HG03139 (cell line): ENCODE data around the gene STATH.
"Not testable (repeated sequence)": the region's sequence is repeated elsewhere in the genome, so short reads cannot be mapped to it uniquely, and the experiment has no call there.

Source experiments
- ATAC-seq: cut with Tn5 transposase; IDR thresholded peaks from one replicate; pipeline ENCODE4 v1.9.1; 2021; ENCODE audit not compliant: unreplicated experiment

STATH gene, protein sequence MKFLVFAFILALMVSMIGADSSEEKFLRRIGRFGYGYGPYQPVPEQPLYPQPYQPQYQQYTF

DNA sequence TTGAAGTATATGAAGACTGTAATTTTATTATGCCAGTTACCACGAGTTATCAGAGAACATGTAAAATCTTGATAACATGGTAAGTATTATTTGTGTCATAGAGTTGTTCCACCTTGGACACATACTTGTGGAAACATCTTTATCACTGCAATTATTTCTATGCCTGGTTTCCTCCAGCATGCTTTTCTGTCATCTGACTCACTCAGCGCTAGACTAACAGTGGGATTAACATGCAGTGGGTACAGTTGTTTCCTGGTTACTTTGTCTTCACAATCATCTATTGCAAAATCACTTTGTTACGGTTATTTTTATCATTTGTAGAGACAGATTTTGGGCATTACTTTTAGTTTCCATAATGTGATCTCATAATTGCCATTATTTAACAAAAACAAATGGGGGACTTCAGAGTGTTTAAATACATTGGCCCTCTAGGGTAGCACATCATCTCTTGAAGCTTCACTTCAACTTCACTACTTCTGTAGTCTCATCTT lies at the start of gene STATH:
Gene STATH (plus strand): TSS at position 441 of the 491 bp plus-strand sequence. CDS start 2,472 bp downstream, outside the sequence.
- no peak for ATAC-seq

DNA sequence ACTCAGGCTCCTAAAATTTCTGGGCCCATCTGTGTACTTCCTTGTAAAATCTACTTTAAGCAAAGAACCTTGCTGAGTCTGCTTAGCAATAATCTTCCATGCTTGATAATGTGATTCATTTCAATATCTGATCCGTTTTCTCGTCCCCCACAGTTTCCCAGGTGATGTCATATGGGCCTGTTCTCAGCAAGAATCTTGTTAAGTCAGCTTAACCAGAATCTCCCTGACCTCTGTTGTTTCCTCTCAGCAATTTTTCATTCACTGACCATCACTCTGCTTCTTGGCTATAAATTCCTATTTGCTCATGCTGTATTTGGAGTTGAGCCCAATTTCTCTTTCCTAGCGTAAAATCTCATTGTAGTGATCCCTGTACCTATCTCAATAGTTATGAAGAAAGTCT lies 44.2 kb upstream of the STATH start:
- ATAC-seq, result no peak

DNA sequence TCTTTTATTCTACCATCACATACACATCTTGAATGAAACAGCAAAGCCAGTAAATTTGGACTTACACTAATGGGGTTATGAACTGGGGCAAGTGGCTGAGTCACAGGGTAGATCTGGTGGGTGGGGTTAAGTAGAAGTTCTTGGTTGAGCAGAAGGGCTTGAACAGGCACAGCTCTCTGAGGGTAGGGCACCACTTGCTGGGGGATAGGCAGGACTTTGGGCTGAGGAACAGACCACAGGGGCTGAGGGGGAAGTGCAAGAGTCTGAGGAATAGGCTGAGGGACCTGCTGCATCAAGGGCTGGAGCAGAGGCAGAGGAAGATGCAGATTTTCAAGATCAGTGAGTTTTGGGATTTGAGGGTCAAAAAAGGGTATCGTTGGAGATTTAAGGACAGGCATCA lies 38.6 kb upstream of the STATH start:
- no peak for ATAC-seq

DNA sequence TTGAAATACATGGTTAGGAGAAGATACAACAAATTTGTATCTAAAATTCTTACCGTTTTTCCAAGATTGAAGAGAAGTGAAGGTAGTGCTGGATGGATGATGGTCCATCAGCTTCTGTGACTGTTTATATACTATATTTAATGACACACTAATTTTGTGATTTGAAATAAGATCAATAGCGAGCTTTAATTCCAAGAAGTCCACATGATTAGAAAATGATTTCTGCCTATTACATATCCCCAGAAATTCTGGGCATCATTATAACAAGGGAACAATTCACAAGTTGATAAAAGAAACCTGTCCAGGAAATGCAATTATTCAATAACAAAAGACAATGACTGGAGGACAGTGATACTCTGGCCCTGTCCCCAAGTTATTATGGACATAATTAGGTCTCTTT lies 30.1 kb upstream of the STATH start, which contains the start of gene CSN2:
Gene CSN2 (minus strand): TSS at position 101 of the 400 bp plus-strand sequence. CDS start 4,733 bp downstream, outside the sequence.
- no peak for ATAC-seq

DNA sequence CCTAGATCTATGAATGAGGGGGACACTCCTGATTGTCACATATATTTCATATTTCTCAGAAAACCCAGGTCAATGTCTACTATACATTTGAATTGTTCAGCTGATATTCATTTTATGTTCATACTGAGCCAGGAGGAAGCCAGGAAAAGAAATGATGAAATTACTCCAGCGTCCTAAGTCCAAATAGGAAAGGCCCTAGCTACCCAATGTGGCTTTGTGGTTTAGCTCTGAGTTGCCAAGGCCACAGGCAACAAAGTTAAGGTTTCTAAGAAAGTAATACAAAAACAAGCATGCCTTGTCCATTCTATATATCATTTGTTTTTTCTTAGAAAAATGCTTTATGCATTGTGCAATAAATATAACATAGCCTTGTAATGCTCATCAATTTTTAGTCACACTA lies 25.7 kb upstream of the STATH start:
- ATAC-seq, result no peak

DNA sequence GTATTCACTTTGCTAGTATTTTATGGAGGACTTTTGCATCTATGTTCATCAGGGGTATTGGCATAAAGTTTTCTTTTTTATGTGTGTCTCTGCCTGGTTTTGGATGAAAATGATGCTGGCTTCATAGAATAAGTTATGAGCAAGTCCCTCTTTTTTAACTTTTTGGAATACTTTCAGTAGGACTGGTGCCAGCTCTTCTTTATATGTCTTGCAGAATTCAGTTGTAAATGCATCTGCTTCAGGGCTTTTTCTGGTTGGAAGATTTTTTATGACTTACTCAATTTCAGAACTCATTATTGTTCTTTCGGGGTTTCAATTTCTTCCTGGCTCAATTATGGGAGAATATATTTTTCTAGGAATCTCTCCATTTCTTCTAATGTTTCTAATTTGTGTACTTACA lies 21.1 kb upstream of the STATH start:
- ATAC-seq, result no peak

DNA sequence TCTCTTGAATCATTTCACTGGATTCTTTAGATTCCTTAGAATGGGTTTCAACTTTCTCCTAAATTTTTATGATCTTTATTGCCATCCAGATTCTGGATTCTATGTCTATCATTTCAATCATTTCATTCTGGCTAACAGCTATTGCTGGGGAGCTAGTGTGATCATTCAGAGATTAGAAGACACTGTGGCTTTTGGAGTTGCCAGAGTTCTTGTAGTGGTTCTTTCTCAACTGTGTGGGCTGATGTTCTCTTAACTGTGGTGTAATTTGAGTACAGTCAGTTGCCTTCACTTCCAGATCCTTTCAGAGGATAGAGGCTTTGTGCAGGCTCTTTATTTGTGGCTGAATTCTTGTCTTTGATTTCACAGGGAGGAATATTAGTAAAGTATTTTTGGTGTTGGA lies 18.2 kb upstream of the STATH start:
- no peak for ATAC-seq

DNA sequence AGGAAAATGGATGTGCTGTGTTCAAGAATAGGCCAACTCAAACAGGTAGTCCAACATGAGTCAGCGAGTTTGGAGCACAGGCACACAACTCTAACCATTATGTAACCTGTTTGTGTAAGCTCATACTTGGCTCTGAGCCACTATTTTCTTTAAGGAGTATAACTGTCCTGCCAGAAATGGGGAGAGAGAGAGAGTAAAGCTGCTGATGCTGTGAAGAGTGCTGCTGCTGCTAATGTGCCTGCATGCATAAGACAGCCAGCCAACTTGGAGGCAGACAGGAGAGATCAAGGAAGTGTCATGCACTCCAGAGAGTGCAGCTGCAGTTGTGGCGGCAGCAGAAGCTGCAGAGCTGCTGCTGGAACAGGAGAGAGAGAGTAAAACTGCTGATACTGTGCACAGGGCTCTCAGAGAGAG lies 11.7 kb upstream of the STATH start:
- ATAC-seq, result no peak

DNA sequence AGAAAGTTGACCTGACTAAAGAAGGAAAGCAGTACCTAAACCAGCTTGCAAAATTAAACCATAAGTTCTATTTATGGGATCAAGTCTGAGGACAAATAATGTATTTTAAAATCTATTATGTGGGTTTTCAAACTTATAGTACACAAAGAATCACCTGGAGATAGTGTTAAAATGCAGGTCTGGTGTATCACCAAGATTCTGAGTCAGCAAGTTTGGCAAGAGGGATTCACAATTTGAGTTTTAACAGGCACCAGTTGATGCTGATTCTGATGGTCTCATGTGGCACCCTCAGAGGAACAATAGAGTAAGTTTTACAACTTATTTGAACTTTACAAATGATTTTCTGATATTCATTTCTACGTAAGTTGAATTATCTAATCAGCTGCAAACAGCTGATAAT lies 9.1 kb upstream of the STATH start:
- ATAC-seq, result no peak

DNA sequence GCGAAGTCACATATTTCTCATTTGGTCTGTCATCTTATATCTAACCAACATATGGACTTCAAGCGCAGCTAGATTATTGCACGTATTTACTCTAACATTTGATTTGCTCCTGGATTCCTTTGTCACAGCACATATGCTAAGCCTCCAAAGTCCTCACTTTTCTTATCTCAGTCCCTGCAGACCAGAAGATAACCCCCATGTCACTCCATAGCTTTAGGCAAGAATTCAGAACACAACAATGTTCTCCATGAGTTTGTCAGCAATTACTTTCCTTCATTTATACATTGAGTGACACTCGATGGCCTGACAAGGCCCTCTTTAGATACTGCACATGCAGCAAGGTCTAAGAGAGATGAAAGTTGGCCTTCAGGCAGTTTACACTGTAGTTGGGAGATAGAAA lies 4.8 kb upstream of the STATH start:
- no peak for ATAC-seq

DNA sequence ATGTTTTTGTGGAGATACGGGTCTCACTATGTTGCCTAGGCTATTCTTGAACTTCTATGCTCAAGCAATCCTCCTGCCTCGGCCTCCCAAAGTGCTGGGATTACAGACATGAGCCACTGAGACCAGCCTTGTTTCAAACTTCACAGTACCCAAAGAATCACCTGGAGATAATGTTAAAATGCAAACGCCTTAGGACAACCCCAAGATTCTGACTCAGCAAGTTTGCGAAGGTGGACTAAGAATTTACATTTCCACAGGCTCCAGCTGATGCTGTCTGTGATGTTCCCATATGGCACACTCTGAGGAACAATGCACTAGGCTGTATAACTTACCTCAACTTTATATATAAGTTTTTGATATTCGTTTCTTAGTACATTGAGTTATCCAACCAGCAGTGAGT lies 984 bp upstream of the STATH start:
- ATAC-seq, result no peak

DNA sequence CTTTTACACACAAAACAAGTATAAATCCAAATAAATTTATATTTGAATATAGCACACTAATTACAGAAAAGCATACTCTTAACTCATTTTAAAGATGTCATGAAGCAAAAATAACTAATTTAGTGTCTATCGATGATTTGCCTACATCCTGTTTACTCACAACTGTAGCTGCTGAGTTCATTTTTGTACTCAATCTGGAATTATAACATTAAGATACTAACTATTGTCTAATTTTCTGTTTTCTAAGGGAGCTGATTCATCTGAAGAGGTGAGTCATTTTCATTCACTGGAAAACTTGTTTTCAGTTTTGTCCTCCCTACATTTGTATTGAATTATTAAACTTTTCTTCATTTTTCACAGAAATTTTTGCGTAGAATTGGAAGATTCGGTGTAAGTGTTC lies 3.7 kb downstream of the STATH start:
- no peak for ATAC-seq

DNA sequence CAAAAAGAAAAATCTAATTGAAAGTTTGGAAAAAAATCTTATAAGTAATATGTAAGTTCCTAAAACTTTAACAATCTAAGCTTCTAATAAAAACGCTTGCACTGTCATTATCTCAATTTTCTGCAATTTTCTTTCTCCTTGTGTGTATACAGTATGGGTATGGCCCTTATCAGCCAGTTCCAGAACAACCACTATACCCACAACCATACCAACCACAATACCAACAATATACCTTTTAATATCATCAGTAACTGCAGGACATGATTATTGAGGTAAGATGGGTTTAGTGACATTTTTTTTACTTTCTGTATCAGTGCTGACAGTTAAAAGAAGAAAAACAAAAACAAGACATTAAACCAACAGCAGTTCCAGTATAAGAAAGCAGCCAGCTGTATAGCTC lies 4.9 kb downstream of the STATH start:
- no peak for ATAC-seq

DNA sequence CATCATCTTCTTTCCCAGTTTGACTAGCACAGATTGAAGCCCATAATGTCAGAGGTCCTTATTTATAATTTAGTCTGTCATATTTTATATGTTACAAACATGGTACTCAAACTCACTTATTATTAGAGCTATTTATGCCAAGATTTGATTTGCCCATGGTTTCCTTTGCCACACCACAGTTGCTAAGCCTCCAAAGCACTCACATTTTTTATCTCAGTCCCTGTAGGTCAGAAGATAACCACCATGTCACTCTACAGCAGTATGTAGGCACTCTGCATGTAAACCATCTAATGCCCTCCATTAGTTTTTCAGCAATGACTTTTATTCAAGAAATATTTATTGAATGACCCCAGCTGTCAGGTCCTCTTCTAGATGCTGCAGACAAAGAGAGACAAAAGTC lies 6.7 kb downstream of the STATH start:
- ATAC-seq, result no peak

DNA sequence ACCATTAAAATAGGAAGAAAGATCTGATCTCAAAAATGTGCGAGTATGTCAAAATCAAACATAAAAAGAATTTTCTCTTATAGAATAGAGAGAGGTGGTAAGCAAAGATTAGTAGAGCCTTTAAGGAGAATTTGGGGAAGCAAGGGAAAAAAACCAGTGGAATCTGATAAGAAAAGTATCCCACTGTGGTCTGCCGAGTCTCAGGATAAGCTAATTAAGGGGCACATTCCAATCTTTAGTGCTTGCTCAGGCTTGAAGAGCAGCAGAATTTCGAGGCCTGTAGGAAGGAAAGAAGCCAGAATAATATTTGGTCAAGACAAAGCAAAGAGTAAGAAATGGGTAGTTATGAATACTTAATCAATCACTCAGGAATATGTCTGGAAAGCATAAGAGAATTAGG lies 13.0 kb downstream of the STATH start:
- no peak for ATAC-seq

DNA sequence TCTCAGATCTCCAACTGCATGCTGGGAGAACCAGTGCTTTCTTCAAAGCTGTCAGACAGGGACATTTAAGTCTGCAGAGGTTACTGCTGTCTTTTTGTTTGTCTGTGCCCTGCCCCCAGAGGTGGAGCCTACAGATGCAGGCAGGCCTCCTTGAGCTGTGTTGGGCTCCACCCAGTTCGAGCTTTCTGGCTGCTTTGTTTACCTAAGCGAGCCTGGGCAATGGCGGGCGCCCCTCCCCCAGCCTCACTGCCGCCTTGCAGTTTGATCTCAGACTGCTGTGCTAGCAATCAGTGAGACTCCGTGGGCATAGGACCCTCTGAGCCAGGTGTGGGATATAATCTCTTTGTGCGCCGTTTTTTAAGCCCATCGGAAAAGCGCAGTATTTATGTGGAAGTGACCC lies 23.2 kb downstream of the STATH start:
- ATAC-seq, result not testable (repeated sequence)

DNA sequence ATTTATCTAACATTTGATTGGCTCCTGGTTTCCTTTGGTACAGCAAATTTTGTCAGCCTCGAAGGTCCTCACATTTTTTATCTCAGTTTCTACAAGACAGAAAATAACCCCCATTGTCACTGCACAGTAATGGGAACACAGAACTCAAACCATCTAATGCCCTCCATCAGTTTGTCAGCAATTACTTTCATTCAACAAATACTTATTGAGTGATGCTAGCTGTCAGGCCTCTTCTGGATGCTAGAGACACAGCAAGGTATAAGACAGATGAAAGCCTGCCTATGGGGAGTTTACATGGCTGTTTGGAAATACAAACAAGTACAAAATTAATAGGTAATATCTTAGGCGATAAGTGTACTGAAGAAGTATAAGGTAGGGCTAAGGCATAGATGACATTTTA lies 27.5 kb downstream of the STATH start:
- no peak for ATAC-seq

DNA sequence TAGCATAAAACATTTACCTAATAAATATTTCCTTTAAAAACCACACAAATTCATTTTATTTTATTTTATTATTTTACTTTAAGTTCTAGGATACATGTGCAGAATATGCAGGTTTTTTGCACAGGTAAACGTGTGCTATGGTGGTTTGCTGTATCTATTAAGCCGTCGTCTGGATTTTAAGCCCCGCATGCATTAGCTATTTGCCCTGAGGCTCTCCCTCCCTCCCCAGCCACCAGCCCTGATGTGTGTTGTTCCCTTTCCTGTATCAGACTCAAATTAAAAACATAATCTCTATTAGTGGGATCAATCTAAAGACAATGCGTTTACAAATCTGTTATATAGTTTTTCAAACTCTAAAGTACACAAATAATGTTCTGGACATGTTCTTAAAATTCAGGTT lies 31.2 kb downstream of the STATH start:
- no peak for ATAC-seq

DNA sequence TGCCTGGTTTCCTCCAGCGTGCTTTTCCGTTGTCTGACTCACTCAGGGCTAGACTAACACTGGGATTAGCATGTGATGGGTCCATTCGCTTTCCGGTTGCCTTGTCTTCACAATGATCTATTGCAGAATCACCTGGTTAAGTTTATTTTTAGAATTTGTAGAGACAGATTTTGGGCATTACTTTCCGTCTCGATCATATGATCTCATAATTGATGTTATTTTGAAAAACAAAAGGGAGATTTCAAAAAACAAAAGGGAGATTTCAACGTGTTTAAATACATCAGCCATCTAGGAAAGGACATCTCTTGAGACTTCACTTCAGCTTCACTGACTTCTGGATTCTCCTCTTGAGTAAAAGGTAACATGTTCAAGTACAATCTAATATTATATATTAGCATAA lies 32.4 kb downstream of the STATH start, which contains the start of gene HTN3:
Gene HTN3 (plus strand): TSS at position 301 of the 400 bp plus-strand sequence. CDS start 2,282 bp downstream, outside the sequence.
- not testable (repeated sequence) for ATAC-seq

DNA sequence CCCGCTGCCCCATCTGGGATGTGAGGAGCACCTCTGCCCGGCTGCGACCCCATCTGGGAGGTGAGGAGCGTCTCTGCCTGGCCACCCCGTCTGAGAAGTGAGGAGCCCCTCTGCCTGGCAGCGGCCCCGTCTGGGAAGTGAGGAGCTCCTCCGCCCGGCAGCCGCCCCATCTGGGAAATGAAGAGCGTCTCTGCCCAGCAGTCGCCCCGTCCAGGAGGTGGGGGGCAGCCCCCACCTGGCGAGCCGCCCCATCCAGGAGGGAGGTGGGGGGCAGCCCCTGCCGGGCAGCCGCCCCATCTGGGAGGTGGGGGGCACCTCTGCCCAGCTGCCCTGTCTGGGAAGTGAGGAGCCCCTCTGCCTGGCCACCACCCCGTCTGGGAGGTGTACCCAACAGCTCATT lies 41.8 kb downstream of the STATH start:
- ATAC-seq, result not testable (repeated sequence)

DNA sequence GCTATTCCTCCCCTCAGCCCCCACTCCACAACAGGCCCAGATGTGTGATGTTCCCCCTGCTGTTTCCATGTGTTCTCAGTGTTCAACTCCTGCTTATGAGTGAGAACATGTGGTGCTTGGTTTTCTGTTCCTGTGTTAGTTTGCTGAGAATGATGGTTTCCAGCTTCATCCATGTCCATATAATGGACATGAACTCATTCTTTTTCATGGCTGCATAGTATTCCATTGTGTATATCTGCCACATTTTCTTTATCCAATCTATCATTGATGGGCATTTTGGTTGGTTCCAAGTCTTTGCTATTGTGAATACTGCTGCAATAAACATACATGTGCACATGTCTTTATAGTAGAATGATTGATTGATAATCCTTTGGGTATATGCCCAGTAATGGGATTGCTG lies 44.2 kb downstream of the STATH start:
- ATAC-seq, result not testable (repeated sequence)

DNA sequence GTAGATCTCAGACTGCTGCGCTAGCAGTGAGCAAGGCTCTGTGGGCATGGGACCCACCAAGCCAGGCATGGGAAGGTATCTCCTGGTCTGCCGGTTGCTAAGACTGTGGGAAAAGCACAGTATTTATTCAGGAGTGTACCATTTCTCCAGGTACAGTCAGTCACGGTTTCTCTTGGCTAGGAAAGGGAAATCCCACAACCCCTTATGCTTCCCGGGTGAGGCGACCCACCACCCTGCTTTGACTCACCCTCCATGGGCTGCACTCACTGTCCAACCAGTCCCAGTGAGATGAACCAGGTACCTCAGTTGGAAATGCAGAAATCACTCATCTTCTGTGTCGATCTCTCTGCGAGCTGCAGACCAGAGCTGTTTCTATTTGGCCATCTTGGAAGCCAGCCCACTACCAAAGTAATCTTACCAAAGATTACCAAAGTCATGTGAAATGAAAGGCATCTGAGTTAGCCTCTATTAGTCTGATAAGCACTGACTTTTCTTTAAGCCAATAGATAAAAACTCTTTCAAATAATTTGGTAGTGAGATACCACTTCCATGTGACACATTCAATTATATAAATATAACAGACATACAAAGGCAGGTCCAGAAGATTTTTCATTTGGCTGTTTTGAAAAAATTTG lies 46.0 kb downstream of the STATH start:
- no peak for ATAC-seq

DNA sequence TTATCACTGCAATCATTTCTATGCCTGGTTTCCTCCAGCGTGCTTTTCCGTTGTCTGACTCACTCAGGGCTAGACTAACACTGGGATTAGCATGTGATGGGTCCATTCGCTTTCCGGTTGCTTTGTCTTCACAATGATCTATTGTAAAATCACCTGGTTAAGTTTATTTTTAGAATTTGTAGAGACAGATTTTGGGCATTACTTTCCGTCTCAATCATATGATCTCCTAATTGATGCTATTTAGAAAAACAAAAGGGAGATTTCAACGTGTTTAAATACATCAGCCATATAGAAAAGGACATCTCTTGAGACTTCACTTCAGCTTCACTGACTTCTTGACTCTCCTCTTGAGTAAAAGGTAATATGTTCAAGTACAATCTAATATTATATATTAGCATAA lies 54.4 kb downstream of the STATH start, which contains the start of gene HTN1:
Gene HTN1 (plus strand): TSS at position 301 of the 400 bp plus-strand sequence. CDS start 2,639 bp downstream, outside the sequence.
- not testable (repeated sequence) for ATAC-seq
